Measurements from ENCODE around the gene BANP.

- TF ChIP-seq CTCF (IDR thresholded peaks at IDR 0.05) (no peak), POLR2AphosphoS5 (IDR thresholded peaks at IDR 0.05; ENCODE audit: insufficient read depth in 1 of 2, low read depth in 1 of 2) (no peak)
Observed at GRCh38 chr16:87926246-87927194, 24.7 kb upstream of the BANP start.
